T1000 (cell line): Measurements from ENCODE around the gene TUBA3C.
"Not testable (repeated sequence)": the region's sequence is repeated elsewhere in the genome, so short reads cannot be mapped to it uniquely, and the experiment has no call there.

Experiments
- DNase-seq: peaks from one replicate; lab custom pipeline; 2025; ENCODE audit warnings: mixed read lengths; lab: John Stamatoyannopoulos, UW

TUBA3C gene

DNA sequence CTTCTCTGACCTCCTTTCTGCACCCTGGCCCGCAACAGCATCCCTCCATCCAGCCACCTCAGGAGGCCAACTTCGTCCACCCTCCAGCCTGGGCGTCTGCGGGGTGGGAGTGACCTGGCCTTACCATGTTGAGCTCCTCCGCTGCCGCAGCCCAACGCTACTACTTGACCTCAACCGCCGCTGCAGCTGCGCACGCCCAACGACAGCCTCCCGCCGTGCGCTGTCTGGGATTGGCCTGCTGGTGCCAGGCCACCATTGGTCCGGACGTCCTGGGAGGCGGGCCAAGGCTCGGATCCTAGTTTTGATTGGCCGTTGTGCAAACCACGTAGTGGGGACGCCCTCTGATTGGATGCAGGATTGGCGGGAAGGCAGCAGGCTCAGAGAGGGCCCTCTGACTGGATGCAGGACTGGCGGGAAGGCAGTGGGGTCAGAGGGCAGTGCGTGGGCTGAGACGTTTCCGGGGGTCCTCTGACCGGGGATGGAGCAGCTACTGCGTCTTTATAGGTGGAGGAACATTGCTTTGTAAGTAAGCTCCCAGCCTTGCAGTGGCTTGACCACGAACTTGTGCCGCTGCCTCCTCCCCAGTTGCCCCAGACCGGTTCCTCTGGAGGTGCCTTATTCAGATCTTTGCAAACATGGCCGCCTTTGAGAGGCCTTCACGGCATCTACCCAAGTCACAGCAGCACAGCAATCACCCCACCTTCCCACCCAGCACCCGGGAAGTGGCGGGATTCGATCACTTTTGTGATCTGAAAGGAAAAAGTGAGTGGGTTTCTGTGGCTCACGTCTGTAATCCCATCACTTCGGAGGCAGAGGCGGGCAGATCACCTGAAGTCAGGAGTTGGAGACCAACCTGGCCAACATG lies at the start of gene TUBA3C:
TUBA3C (minus strand) TSS at position 204 of the 865 bp plus-strand sequence; CDS start at position 127, 77 bp downstream.
- DNase-seq, result no peak

GRCh38 chr13:19207413-19207812 lies 25.8 kb upstream of the TUBA3C start:
- not testable (repeated sequence) for DNase-seq

DNA sequence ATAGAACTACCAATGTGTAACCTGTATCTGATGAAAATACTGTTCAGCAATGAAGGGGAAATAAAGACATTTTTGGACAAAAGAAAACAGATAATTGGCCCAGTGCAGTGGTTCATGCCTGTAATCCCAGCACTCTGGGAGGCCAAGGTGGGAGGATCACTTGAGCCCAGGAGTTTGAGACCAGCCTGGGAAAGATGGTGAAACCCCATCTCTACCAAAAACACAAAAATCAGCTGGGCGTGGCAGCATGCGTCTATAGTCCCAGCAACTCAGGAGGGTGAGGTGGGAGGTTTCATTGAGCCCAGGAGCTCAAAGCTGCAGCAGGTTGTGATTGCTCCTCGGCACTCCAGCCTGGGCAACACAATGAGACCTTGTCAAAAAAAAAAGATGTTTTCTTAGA lies 11.0 kb upstream of the TUBA3C start:
- DNase-seq, result not testable (repeated sequence)

- DNase-seq, result not testable (repeated sequence)
Measured at GRCh38 chr13:19189911-19190310, 8.3 kb upstream of the TUBA3C start.

GRCh38 chr13:19189368-19189767 lies 7.7 kb upstream of the TUBA3C start:
- not testable (repeated sequence) for DNase-seq

GRCh38 chr13:19185865-19186645 lies 4.4 kb upstream of the TUBA3C start:
- DNase-seq, result no peak

GRCh38 chr13:19185086-19185864 lies 3.7 kb upstream of the TUBA3C start:
- DNase-seq, result no peak

- no peak for DNase-seq
Measured at GRCh38 chr13:19184176-19184575, 2.6 kb upstream of the TUBA3C start.

DNA sequence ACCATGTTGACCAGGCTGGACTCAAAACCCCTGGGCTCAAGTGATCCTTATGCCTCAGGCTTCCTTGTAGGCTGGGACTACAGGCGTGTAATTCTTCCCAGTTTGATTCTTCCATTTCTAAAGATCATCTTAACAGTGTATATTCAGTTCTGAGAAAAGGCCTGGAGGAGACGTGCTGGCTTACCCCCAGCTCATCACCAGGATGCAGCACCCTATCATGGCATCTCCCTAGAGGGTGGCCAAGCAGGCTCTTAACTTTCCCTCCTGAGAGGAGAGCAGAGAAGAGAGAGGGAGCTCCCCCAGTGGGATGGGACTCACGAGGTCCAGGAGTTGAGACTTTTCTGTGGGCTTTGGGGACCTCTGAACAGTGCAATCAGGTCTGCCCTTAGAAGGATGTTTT lies 2.1 kb upstream of the TUBA3C start:
- no peak for DNase-seq

- no peak for DNase-seq
Measured at GRCh38 chr13:19182536-19182935, 912 bp upstream of the TUBA3C start.

- DNase-seq, result no peak
Measured at GRCh38 chr13:19181021-19181620, 503 bp downstream of the TUBA3C start.

GRCh38 chr13:19179916-19180315 lies 1.7 kb downstream of the TUBA3C start:
- no peak for DNase-seq

DNA sequence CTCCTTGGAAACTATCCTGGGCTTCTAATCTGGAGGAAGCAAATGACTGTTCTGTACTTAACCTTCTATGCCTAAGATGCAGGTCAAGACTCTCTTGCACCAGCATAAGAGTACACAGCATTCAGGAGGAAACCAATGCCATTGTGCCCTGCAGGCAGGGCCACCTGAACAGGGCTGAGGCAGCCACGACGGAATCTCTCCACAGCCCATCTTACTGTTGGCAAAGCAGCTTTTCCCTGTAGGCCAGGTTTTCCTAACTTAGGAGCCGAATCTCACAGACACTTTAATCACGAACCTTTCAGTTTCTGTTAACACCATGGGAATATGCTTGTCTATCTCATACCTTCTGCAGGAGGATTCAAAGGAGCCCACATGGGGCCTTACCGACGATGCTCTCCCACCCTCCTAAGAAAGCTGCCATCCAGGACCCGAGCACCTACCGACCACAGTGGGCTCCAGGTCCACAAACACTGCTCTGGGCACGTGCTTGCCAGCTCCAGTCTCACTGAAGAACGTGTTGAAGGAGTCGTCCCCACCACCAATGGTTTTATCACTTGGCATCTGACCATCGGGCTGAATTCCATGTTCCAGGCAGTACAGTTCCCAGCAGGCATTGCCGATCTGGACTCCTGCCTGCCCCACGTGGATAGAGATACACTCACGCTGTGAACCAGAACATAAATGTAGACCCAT lies 2.6 kb downstream of the TUBA3C start:
- no peak for DNase-seq

- DNase-seq, result not testable (repeated sequence)
Measured at GRCh38 chr13:19176981-19177776, 4.4 kb downstream of the TUBA3C start.

DNA sequence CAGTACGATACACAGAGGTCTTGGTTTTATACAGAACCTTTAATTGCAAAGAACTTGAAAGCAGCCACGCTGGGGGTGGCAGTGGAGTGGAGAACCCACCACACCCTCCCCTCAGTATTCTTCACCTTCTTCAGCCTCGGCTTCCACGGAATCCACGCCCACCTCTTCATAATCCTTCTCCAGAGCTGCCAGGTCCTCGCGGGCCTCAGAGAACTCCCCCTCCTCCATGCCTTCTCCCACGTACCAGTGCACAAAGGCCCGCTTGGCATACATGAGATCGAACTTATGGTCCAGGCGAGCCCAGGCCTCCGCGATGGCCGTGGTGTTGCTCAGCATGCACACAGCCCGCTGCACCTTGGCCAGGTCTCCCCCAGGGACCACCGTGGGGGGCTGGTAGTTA lies 7.9 kb downstream of the TUBA3C start:
- DNase-seq, result no peak

GRCh38 chr13:19172647-19173030 lies 9.0 kb downstream of the TUBA3C start:
- DNase-seq, result no peak

- DNase-seq, result no peak
Measured at GRCh38 chr13:19172007-19172646, 9.5 kb downstream of the TUBA3C start.

GRCh38 chr13:19171563-19171962 lies 10.1 kb downstream of the TUBA3C start:
- DNase-seq, result no peak

GRCh38 chr13:19169991-19170390 lies 11.6 kb downstream of the TUBA3C start:
- no peak for DNase-seq

- DNase-seq, result no peak
Measured at GRCh38 chr13:19169496-19169895, 12.1 kb downstream of the TUBA3C start.
